HCT116 (cell line): ENCODE data around the gene EML4. TPM values are rescaled to one million over a fixed set of nuclear protein-coding genes. Genes with fewer than 3 reads are reported as not detected.

Experiments
- ATAC-seq: fragments of 200-7000 bp; cut with Tn5 transposase; 2 replicates; pipeline ENCODE4 v1.9.1; 2020; ENCODE audit warnings: mild to moderate bottlenecking, moderate library complexity
- BruUV-seq: library from RNA; stranded (reverse); fragments of 400-500 nt; replicated peaks from 2 replicates; lab custom pipeline; 2021; lab: Mats Ljungman, UMichigan
- CTCF ChIA-PET: fragments of 300-600 bp; sonication (Branson Sonifier 250); formaldehyde crosslinking; loops from one replicate; lab custom pipeline; 2021; ENCODE audit warnings: antibody characterized with exemption; lab: Charles Lee
- POLR2A ChIA-PET: fragments of 300-600, 350-600 bp; sonication (Branson Sonifier 250); formaldehyde crosslinking; loops from one replicate; lab custom pipeline; 2021; ENCODE audit warnings: antibody characterized with exemption; lab: Charles Lee
- RAD21 ChIA-PET, 2 experiments: fragments of 300-600 bp; sonication (Branson Sonifier 250); formaldehyde crosslinking; loops; one replicate each; lab custom pipeline; 2023; ENCODE audit warnings: low total read pairs in 2 of 2; ENCODE audit not compliant: uncharacterized antibody in 2 of 2, unreplicated experiment in 2 of 2, low non-redundant PET in 1 of 2; lab: Charles Lee
- DNase-seq: peaks from one replicate; pipeline ENCODE4 v3.0.0-alpha.2; 2010; ENCODE audit warnings: low read depth, low spot score
- H2AFZ ChIP-seq: fragments of 200-600 bp; shearing (Covaris generic), sonication (generic); 2 replicates; pipeline ENCODE4 v1.6.1; 2017; ENCODE audit warnings: low read depth, mixed run types, mixed read lengths, antibody characterized with exemption, low read length; ENCODE audit not compliant: poor library complexity, severe bottlenecking
- H3K27ac ChIP-seq: 2 replicates; pipeline ENCODE4 v1.5.1; 2012; ENCODE audit warnings: low read depth, low read length
- H3K27me3 ChIP-seq: fragments of 200-600 bp; sonication (generic); 2 replicates; pipeline ENCODE4 v1.6.1; 2016; ENCODE audit warnings: mixed run types, low read length, mixed read lengths; ENCODE audit not compliant: insufficient read depth
- H3K36me3 ChIP-seq, 2 experiments: fragments of 200-500 bp in 1 of 2; fragments of 200-600 bp in 1 of 2; sonication (Bioruptor generic) in 1 of 2; sonication (generic) in 1 of 2; 2 replicates each; pipeline versions ENCODE4 v1.5.1 to v1.6.1; 2014 to 2016; ENCODE audit warnings: low read length in 2 of 2, inconsistent platforms in 1 of 2, mixed read lengths in 1 of 2, mixed run types in 1 of 2; ENCODE audit not compliant: insufficient read depth in 2 of 2, control insufficient read depth in 1 of 2
- H3K4me1 ChIP-seq, 2 experiments: fragments of 200-600 bp in 1 of 2; sonication (generic) in 1 of 2; 2 replicates each; pipeline versions ENCODE4 v1.5.1 to v1.6.1; 2012 to 2017; ENCODE audit warnings: low read length in 2 of 2, inconsistent platforms in 1 of 2, mild to moderate bottlenecking in 1 of 2, mixed read lengths in 1 of 2, mixed run types in 1 of 2, moderate library complexity in 1 of 2; ENCODE audit not compliant: insufficient read depth in 2 of 2, control insufficient read depth in 1 of 2
- H3K4me2 ChIP-seq: fragments of 200-600 bp; sonication (generic); 2 replicates; pipeline ENCODE4 v1.6.1; 2017; ENCODE audit warnings: mixed run types, low read length, mixed read lengths
- H3K4me3 ChIP-seq, 2 experiments: fragments of 200-600 bp in 1 of 2; sonication (generic) in 1 of 2; replicated peaks in 1 of 2; 2 replicates each; pipeline ENCODE4 v1.5.1; 2011 to 2016; ENCODE audit warnings: low read length in 2 of 2, control low read depth in 1 of 2, low read depth in 1 of 2, mild to moderate bottlenecking in 1 of 2, mixed read lengths in 1 of 2, mixed run types in 1 of 2
- H3K79me2 ChIP-seq: fragments of 200-600 bp; sonication (generic); 2 replicates; pipeline ENCODE4 v1.6.1; 2017; ENCODE audit warnings: mild to moderate bottlenecking, mixed run types, low read length, moderate library complexity, mixed read lengths; ENCODE audit not compliant: insufficient read depth
- H3K9ac ChIP-seq: fragments of 200-600 bp; sonication (generic); 2 replicates; pipeline ENCODE4 v1.6.1; 2016; ENCODE audit warnings: low read length, mixed read lengths
- H3K9me2 ChIP-seq: fragments of 200-600 bp; sonication (generic), shearing (Covaris generic); 2 replicates; pipeline ENCODE4 v1.6.1; 2017; ENCODE audit warnings: mixed run types, mild to moderate bottlenecking, moderate library complexity; ENCODE audit not compliant: insufficient read depth
- H3K9me3 ChIP-seq, 2 experiments: fragments of 200-500 bp in 1 of 2; fragments of 200-600 bp in 1 of 2; sonication (Bioruptor generic) in 1 of 2; sonication (generic) in 1 of 2; 2 replicates each; pipeline ENCODE4 v1.6.1; 2014 to 2017; ENCODE audit warnings: low read length in 2 of 2, mixed read lengths in 2 of 2, inconsistent platforms in 1 of 2, low read depth in 1 of 2, mild to moderate bottlenecking in 1 of 2, mixed run types in 1 of 2, moderate library complexity in 1 of 2; ENCODE audit not compliant: control insufficient read depth in 1 of 2, insufficient read depth in 1 of 2
- H4K20me1 ChIP-seq: fragments of 200-600 bp; sonication (generic), shearing (Covaris generic); 2 replicates; pipeline ENCODE4 v1.6.1; 2017; ENCODE audit warnings: mixed run types, mild to moderate bottlenecking, moderate library complexity; ENCODE audit not compliant: insufficient read depth
- CEBPB ChIP-seq: IDR thresholded peaks from 2 replicates; pipeline ENCODE4 v1.6.1; 2012; ENCODE audit warnings: low read depth
- EGR1 ChIP-seq: IDR thresholded peaks from 2 replicates; pipeline ENCODE4 v1.6.1; 2012; ENCODE audit warnings: low read depth
- ELF1 ChIP-seq: IDR thresholded peaks from 2 replicates; pipeline ENCODE4 v1.6.1; 2012; ENCODE audit warnings: low read depth, borderline replicate concordance
- EZH2 ChIP-seq: fragments of 200-600 bp; sonication (generic); IDR thresholded peaks from 2 replicates; pipeline ENCODE4 v1.6.1; 2017; ENCODE audit warnings: antibody characterized with exemption, mixed run types
- FOSL1 ChIP-seq: IDR thresholded peaks from 2 replicates; pipeline ENCODE4 v1.6.1; 2012; ENCODE audit warnings: low read depth
- RAD21 ChIP-seq: IDR thresholded peaks from 2 replicates; pipeline ENCODE4 v1.6.1; 2012; ENCODE audit warnings: low read depth, mild to moderate bottlenecking
- TCF7L2 ChIP-seq: IDR thresholded peaks from 2 replicates; pipeline ENCODE4 v1.7.0; 2011; ENCODE audit warnings: borderline replicate concordance, inconsistent platforms; ENCODE audit not compliant: insufficient read depth, insufficient read length; ENCODE audit errors: extremely low read depth
- YY1 ChIP-seq: IDR thresholded peaks from 2 replicates; pipeline ENCODE4 v1.6.1; 2011; ENCODE audit warnings: low read length, low read depth, moderate library complexity, mild to moderate bottlenecking; ENCODE audit not compliant: insufficient replicate concordance; ENCODE audit errors: extremely low read depth
- ZFX ChIP-seq: fragments of 450-650 bp; IDR thresholded peaks from 2 replicates; pipeline ENCODE4 v1.6.1; 2017
- intact Hi-C: fragments of 100-400 bp; cut with micrococcal nuclease; formaldehyde crosslinking; loops from 2 replicates; pipeline ENCODE4 v1.10.0; 2022
- total RNA-seq: library from RNA; stranded (reverse); gene quantifications from one replicate; pipeline ENCODE4 v1.2.1, GENCODE V29; 2021; ENCODE audit not compliant: unreplicated experiment
- TF ChIP-seq, protein P1 (sequence below): IDR thresholded peaks from 2 replicates; pipeline ENCODE4 v1.6.1; 2012

Gene EML4
- total RNA-seq, 1 experiment from 2014 or later = 53.5 TPM

DNA sequence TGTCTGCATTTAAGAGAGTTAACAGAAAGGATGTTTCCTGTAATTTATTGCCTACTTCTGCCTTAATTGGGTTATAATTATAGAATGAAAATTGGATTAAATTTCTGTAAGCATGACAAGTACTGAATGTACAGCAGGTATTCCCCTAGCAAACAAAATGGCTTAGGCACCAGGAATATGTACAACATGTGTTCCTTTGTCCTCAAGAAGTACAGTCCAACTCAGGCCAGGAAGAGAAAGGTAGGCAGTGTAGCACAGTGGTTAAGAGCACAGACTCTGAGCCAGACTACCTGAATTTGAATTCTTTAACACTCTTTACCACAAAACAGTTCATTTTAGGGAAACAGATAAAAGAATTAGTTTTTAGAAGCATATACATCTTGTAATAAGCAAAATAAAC is 148.8 kb downstream of the EML4 start:
- intact Hi-C loops = no loop called here
- H3K9me3 ChIP-seq = no peaks in the 10 kb centered on the region
- TF ChIP-seq EGR1 (no peak), EZH2 (no peak), TCF7L2 (no peak), ELF1 (no peak), FOSL1 (no peak), RAD21 (no peak), CEBPB (no peak), YY1 (no peak)
- TF ChIP-seq, protein P1, sequence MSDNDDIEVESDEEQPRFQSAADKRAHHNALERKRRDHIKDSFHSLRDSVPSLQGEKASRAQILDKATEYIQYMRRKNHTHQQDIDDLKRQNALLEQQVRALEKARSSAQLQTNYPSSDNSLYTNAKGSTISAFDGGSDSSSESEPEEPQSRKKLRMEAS = no peak
- no peak overlapping the region for H3K9ac ChIP-seq
- ChIA-PET CTCF (no interaction called here), POLR2A (no interaction called here), RAD21 (no interaction called here)
- no peak for DNase-seq
- H3K9me2 ChIP-seq = no peaks in the 10 kb centered on the region
- H4K20me1 ChIP-seq = no peaks in the 10 kb centered on the region
- H3K4me1 ChIP-seq = no peaks in the 10 kb centered on the region
- H3K4me3 ChIP-seq = no peak overlapping the region
- no peak overlapping the region for H3K27ac ChIP-seq
- peaks cover 8 to 11% of the 10 kb centered on the region in 2 experiments; a peak in 1 of 4 replicates for H3K36me3 ChIP-seq
- no peaks in the 10 kb centered on the region for H3K79me2 ChIP-seq
- no TSS peak for BruUV-seq
- no peaks in the 10 kb centered on the region for H3K27me3 ChIP-seq
- ATAC-seq = no peak
- H3K4me2 ChIP-seq = no peak overlapping the region
- no peak overlapping the region for H2AFZ ChIP-seq

DNA sequence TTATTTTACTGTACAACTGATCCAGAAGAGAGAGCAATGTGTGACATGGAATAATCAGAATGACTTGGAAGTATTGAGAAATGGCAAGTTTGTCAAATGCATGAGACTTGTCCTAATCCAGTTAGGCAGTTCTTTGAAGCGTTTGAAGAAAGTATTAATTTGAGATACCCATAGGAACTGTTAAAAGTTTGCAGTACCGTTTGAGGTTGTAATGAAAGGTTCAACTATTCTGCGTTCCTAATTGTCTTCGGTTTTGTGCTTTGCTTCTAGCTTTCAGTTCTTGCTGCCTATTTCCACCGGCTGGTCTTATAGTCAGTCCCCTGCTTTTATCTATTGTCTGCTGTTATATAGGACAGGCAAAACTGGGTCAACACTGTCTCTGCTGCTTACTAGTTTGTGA is 150.1 kb downstream of the EML4 start:
- no peak overlapping the region for H2AFZ ChIP-seq
- no peak overlapping the region for H3K4me2 ChIP-seq
- CTCF ChIA-PET = interaction anchor here (0.7 kb wide), 1 partner anchor 9 kb away, joined by 4 read pairs; no protein-coding TSS in a partner anchor
- no peaks in the 10 kb centered on the region for H4K20me1 ChIP-seq
- DNase-seq (no peak), ATAC-seq (no peak)
- no TSS peak for BruUV-seq
- peaks cover 8 to 11% of the 10 kb centered on the region in 2 experiments; a peak in 1 of 4 replicates for H3K36me3 ChIP-seq
- H3K9me3 ChIP-seq = no peaks in the 10 kb centered on the region
- POLR2A ChIA-PET = no interaction called here
- no peak for TF ChIP-seq ZFX
- no peaks in the 10 kb centered on the region for H3K9me2 ChIP-seq
- H3K27ac ChIP-seq = no peak overlapping the region
- no peaks in the 10 kb centered on the region for H3K4me1 ChIP-seq
- no peaks in the 10 kb centered on the region for H3K79me2 ChIP-seq
- H3K27me3 ChIP-seq = no peaks in the 10 kb centered on the region
- intact Hi-C loops = no loop called here
- no peak overlapping the region for H3K9ac ChIP-seq
- H3K4me3 ChIP-seq = no peak overlapping the region
- RAD21 ChIA-PET = no interaction called here
